Right atrium auricular region (tissue), 2 donors: ENCODE results near the gene TTLL6. TPM values are rescaled to one million over a fixed set of nuclear protein-coding genes. Genes with fewer than 3 reads are reported as not detected.

Experiments used
- DNase-seq: peaks from one replicate; pipeline ENCODE4 v3.0.0-alpha.2; 2019; ENCODE audit warnings: low spot score
- H3K27ac ChIP-seq, 2 donors: fragments of 200-600 bp; sonication (generic); 1 replicate in 1 of 2; 2 replicates in 1 of 2; pipeline ENCODE4 v1.5.1; 2016 to 2019
- H3K27me3 ChIP-seq, 2 donors: fragments of 200-600 bp; sonication (generic); one replicate each; pipeline versions ENCODE4 v1.5.1 to v1.6.0; 2017 to 2019
- H3K36me3 ChIP-seq: fragments of 200-600 bp; sonication (generic); one replicate; pipeline ENCODE4 v1.5.1; 2016
- H3K4me1 ChIP-seq, 2 donors: fragments of 200-600 bp; sonication (generic); one replicate each; pipeline versions ENCODE4 v1.5.1 to v1.6.0; 2017 to 2019
- H3K4me3 ChIP-seq, 2 donors: fragments of 200-600 bp; sonication (generic); 1 replicate in 1 of 2; 2 replicates in 1 of 2; pipeline ENCODE4 v1.5.1; 2017 to 2019; ENCODE audit warnings: mild to moderate bottlenecking in 1 of 2, moderate library complexity in 1 of 2
- H3K9me3 ChIP-seq, 2 donors: fragments of 200-600 bp; sonication (generic); one replicate each; pipeline ENCODE4 v1.5.1; 2019
- total RNA-seq, 2 donors: library from RNA; depleted of rRNA; stranded (reverse); fragments of >200 nt; gene quantifications; one replicate each; pipeline ENCODE4 v1.1.0, GENCODE V29; 2016
- TF ChIP-seq, protein P1 (sequence below), 2 donors: fragments of 200-600 bp; sonication (generic); IDR thresholded peaks; one replicate each; pipeline ENCODE4 v1.5.1; 2019; ENCODE audit warnings: antibody characterized with exemption in 2 of 2

TTLL6 gene
- total RNA-seq, 2 donors from 2014 or later: not detected

DNA sequence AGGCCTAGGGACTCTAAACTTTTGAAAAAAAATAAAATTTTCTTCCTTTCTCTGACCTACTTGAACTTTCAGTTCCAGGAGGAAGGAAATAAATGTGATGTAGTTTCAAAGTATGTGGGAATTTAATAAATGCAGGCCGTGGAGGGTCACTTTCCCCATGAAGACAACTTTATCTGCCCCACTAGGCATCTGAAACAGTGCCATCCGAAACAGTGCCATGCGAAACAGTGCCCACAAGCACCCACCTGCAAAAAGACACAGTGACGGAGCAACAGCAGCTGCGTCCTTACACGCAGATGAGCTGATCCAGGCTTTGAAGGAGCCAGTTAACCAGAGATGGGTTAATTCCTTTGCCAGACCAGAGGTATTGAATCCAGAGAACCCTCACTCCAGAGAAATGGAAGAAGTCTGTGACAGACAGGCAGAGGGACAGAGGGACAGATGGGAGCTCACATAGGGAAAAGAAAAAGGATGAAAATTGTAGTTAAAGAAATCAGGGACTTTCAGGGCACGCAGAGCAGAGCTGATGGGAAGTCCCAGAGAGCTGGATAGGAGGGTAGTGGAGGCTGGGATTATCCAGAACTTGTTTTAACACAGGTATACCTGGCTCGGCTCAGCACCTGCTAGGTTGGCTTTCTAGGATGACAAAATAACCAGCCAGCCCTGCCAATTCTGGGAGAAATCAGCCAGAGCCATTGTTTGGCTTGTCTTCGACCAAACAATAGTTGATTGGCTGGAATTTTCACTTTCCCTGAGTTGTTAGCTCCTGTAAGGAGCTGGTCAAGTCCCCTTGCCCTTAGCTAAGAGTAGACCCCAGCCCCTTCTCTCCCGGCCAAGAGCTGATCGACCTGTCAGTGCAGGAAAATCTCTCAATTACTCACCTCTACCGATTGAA is 71.4 kb downstream of the TTLL6 start:
- Histone ChIP-seq H3K4me1 (no peaks in the 10 kb centered on the region), H3K9me3 (no peaks in the 10 kb centered on the region), H3K27me3 (peaks cover 45 to 62% of the 10 kb centered on the region in 2 donors), H3K4me3 (no peak overlapping the region), H3K27ac (no peak overlapping the region), H3K36me3 (no peaks in the 10 kb centered on the region)
- DNase-seq: no peak
- TF ChIP-seq, protein P1, sequence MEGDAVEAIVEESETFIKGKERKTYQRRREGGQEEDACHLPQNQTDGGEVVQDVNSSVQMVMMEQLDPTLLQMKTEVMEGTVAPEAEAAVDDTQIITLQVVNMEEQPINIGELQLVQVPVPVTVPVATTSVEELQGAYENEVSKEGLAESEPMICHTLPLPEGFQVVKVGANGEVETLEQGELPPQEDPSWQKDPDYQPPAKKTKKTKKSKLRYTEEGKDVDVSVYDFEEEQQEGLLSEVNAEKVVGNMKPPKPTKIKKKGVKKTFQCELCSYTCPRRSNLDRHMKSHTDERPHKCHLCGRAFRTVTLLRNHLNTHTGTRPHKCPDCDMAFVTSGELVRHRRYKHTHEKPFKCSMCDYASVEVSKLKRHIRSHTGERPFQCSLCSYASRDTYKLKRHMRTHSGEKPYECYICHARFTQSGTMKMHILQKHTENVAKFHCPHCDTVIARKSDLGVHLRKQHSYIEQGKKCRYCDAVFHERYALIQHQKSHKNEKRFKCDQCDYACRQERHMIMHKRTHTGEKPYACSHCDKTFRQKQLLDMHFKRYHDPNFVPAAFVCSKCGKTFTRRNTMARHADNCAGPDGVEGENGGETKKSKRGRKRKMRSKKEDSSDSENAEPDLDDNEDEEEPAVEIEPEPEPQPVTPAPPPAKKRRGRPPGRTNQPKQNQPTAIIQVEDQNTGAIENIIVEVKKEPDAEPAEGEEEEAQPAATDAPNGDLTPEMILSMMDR (IDR thresholded peaks at IDR 0.05): no peak

DNA sequence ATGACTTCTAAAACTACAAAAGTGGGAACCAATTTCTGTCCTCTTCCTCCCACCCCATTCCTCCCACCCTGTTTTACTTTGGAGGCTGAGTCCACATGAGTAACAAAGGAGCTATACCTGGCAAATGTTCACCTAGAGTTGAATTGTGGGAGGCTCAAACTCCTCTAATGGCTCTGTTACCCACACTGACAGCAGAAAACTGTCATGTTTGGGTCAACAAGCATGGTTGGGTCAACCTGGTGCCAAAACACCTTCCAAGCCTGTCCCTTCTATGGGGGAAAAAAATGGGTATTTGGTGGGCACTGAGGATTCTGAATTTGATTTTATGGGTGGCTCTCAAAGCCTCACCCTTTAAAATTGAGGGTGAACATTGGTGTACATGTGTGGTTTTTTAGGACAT is 76.5 kb downstream of the TTLL6 start:
- TF ChIP-seq, protein P1 (IDR thresholded peaks at IDR 0.05): no peak
- peaks cover 28 to 49% of the 10 kb centered on the region in 2 donors for H3K27me3 ChIP-seq
- DNase-seq: no peak

DNA sequence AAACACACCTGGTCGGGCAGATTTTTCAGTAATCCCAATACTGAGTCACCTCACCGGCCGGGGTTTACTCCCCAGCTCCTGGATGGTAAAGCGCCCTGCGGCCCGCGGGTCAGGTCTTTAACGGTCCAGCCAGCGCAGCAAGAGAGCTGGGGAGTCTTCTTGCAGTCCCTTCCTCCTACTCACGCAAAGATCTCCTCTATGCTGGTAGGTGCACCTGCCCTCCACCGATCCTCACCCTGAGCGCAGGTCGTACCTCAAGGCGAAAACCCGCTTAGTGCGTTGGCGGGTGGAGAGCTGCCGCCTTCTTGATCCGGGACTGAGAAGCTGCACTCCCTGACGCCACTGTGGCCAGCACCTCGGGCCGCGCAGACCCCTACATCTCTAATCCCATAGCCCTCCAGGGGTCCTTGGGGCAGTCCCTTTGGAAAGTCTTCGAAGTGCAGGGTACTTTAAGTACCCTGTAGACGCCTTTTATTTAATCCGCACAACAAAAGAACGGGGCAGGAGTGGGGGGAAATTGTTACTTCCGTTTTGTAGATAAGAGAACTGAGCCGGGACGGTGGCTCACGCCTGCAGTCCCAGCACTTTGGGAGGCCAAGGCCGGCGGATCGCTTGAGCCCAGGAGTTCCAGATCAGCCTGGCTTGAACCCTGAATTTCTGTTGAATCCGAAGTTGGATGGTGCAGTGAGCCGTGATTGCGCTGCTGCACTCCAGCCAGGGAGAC is 78.1 kb downstream of the TTLL6 start:
- TF ChIP-seq, protein P1 (IDR thresholded peaks at IDR 0.05): no peak
- no peak for DNase-seq
- Histone ChIP-seq H3K36me3 (no peaks in the 10 kb centered on the region), H3K9me3 (no peaks in the 10 kb centered on the region), H3K4me3 (no peak overlapping the region), H3K27ac (no peak overlapping the region), H3K4me1 (no peaks in the 10 kb centered on the region), H3K27me3 (peaks cover 35 to 43% of the 10 kb centered on the region in 2 donors)

More for the DNA sequence above, 76.5 kb downstream of the TTLL6 start:
- Histone ChIP-seq H3K4me1 (no peaks in the 10 kb centered on the region), H3K27ac (no peak overlapping the region), H3K4me3 (no peak overlapping the region), H3K9me3 (no peaks in the 10 kb centered on the region), H3K36me3 (no peaks in the 10 kb centered on the region)

DNA sequence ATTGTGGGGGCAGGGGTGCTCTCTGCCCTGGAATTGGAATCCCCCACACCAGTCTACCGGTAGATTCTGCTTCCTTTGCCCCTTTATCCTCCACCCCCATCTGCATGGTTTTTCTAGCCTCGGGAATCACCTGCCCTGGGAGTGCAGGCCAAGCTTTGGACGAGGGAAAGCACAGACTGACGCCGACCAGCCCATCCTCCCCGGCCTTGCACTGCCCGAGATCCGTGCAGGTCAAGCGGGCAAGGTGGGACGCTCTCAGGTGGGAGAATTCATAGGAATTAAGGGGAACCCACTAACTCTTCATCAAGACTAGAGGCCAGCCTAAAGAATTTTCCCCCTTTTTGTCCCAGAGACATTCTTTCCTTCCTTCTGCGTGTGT is 78.6 kb downstream of the TTLL6 start:
- peaks cover 35 to 42% of the 10 kb centered on the region in 2 donors for H3K27me3 ChIP-seq
- no peak for DNase-seq
- H3K4me1 ChIP-seq: peaks cover 0 to 3% of the 10 kb centered on the region in 2 donors
- no peaks in the 10 kb centered on the region for H3K9me3 ChIP-seq
- no peak overlapping the region for H3K4me3 ChIP-seq
- H3K27ac ChIP-seq: no peak overlapping the region
- no peaks in the 10 kb centered on the region for H3K36me3 ChIP-seq
- TF ChIP-seq, protein P1 (IDR thresholded peaks at IDR 0.05): no peak

DNA sequence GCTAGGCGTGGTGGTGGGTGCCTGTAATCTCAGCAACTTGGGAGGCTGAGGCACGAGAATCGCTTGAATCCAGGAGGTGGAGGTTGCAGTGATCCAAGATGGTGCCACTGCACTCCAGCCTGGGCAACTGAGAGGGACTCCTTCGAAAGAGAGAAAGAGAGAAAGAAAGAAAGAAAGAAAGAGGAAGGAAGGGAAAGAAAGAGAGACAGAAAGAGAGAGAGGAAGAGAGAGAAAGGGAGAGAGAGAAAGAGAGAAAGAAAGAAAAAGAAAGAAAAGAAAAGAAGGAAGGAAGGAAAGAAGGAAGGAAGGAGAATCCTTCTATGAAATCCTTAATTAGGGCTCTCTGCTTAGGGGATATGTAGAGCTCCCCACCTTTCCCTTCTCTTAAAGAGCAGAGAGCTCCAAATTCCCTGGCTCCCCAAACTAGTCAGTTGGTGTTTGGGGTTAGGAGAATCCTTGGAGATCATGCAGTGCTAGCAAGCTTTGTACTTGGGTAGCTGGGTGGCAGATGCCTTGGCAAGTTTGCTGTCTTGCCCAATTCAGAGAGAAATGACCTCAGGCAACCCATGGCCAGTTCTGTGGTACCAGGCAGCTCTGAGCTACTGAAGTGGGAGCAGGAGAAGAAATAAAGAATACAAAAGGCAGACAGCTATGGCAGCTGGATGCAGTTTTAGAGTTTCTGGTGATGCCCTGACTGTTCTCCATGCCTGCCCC is 79.5 kb downstream of the TTLL6 start:
- Histone ChIP-seq H3K4me3 (no peak overlapping the region), H3K27ac (no peak overlapping the region), H3K27me3 (peaks cover 42 to 50% of the 10 kb centered on the region in 2 donors), H3K9me3 (no peaks in the 10 kb centered on the region), H3K4me1 (peaks cover 0 to 8% of the 10 kb centered on the region in 2 donors), H3K36me3 (no peaks in the 10 kb centered on the region)
- TF ChIP-seq, protein P1 (IDR thresholded peaks at IDR 0.05): no peak
- DNase-seq: no peak
